Measurements from ENCODE around the gene SLC6A3. TPM values are rescaled to one million over a fixed set of nuclear protein-coding genes. Genes with fewer than 3 reads are reported as not detected.

Gene SLC6A3
- total RNA-seq, 1 experiment from 2014 or later = not detected

- Mint-ChIP-seq H3K4me3 (ENCODE audit: low read depth, unreplicated experiment) (no peak overlapping the region), H3K36me3 (ENCODE audit: insufficient read depth, unreplicated experiment) (peaks cover 29% of the 10 kb centered on the region), H3K27me3 (ENCODE audit: unreplicated experiment) (no peaks in the 10 kb centered on the region), H3K27ac (ENCODE audit: unreplicated experiment) (no peak overlapping the region), H3K4me1 (ENCODE audit: low read depth, unreplicated experiment) (no peaks in the 10 kb centered on the region), H3K9me3 (ENCODE audit: low read depth, unreplicated experiment) (no peaks in the 10 kb centered on the region)
- no peak for DNase-seq
- no TSS peak for BruUV-seq (replicated peaks)
- intact Hi-C loops (cut with micrococcal nuclease; ENCODE audit: unreplicated experiment) = no loop called here
- TF ChIP-seq CTCF (IDR thresholded peaks at IDR 0.05; ENCODE audit: unreplicated experiment) = no peak
- CTCF ChIA-PET = no interaction called here
Measured at GRCh38 chr5:1471240-1471853, 26.1 kb upstream of the SLC6A3 start.

DNA sequence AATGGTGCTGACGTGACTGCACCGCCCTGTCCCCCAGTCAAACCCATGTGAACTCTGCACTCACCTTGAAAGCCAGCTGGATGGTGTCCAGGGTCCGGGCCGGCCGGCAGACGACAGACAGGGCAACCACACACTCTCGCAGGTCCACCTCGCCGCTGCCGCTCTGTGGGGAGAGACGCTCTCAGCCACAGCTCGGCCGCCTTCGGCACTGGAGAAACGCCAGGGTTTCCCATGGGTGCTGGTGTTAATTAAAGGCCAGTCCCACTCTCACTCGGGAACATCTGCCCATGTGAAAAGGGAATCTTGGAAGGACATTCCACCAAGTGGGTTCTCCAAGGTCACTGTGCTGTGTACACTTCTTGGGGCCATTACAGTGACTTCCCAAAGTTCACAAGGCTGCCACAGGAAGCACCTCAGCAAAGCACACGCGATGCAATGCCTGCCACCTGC lies 25.5 kb upstream of the SLC6A3 start:
- intact Hi-C loops (cut with micrococcal nuclease; ENCODE audit: unreplicated experiment) = no loop called here
- CTCF ChIA-PET = no interaction called here
- Mint-ChIP-seq H3K36me3 (ENCODE audit: insufficient read depth, unreplicated experiment) (peaks cover 33% of the 10 kb centered on the region), H3K4me1 (ENCODE audit: low read depth, unreplicated experiment) (no peaks in the 10 kb centered on the region), H3K27me3 (ENCODE audit: unreplicated experiment) (no peaks in the 10 kb centered on the region), H3K4me3 (ENCODE audit: low read depth, unreplicated experiment) (no peak overlapping the region), H3K27ac (ENCODE audit: unreplicated experiment) (no peak overlapping the region), H3K9me3 (ENCODE audit: low read depth, unreplicated experiment) (no peaks in the 10 kb centered on the region)
- no peak for TF ChIP-seq CTCF (IDR thresholded peaks at IDR 0.05; ENCODE audit: unreplicated experiment)
- BruUV-seq (replicated peaks) = no TSS peak
- no peak for DNase-seq

GRCh38 chr5:1468629-1469527 lies 23.6 kb upstream of the SLC6A3 start:
- H3K4me1 Mint-ChIP-seq (ENCODE audit: low read depth, unreplicated experiment) = no peaks in the 10 kb centered on the region
- H3K27me3 Mint-ChIP-seq (ENCODE audit: unreplicated experiment) = no peaks in the 10 kb centered on the region
- no TSS peak for BruUV-seq (replicated peaks)
- H3K36me3 Mint-ChIP-seq (ENCODE audit: insufficient read depth, unreplicated experiment) = peaks cover 27% of the 10 kb centered on the region
- intact Hi-C loops (cut with micrococcal nuclease; ENCODE audit: unreplicated experiment) = no loop called here
- H3K27ac Mint-ChIP-seq (ENCODE audit: unreplicated experiment) = no peak overlapping the region
- H3K9me3 Mint-ChIP-seq (ENCODE audit: low read depth, unreplicated experiment) = peaks cover 2% of the 10 kb centered on the region
- no peak for TF ChIP-seq CTCF (IDR thresholded peaks at IDR 0.05; ENCODE audit: unreplicated experiment)
- no peak overlapping the region for H3K4me3 Mint-ChIP-seq (ENCODE audit: low read depth, unreplicated experiment)
- CTCF ChIA-PET = no interaction called here
- DNase-seq = no peak

DNA sequence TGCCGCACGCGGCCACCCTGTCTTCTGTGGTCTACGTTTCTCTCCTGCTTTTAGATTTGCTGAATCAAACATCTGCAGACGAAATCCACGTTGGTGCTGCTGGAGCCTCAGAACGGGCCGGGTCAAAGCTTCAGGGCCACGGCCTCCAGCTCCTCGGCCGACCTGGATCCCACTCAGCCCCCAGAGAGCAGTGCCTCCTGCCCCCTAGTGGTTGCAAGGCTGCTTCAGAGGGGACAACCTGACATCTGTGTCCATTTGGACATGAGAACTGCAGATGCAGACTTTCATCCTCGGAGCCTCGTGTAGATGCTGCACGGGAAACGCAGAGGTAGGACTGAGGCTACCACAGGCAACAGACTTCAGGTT lies 23.0 kb upstream of the SLC6A3 start:
- H3K4me1 Mint-ChIP-seq (ENCODE audit: low read depth, unreplicated experiment) = no peaks in the 10 kb centered on the region
- CTCF ChIA-PET = no interaction called here
- no peak for TF ChIP-seq CTCF (IDR thresholded peaks at IDR 0.05; ENCODE audit: unreplicated experiment)
- H3K9me3 Mint-ChIP-seq (ENCODE audit: low read depth, unreplicated experiment) = peaks cover 2% of the 10 kb centered on the region
- H3K4me3 Mint-ChIP-seq (ENCODE audit: low read depth, unreplicated experiment) = no peak overlapping the region
- H3K27me3 Mint-ChIP-seq (ENCODE audit: unreplicated experiment) = no peaks in the 10 kb centered on the region
- DNase-seq = no peak
- H3K36me3 Mint-ChIP-seq (ENCODE audit: insufficient read depth, unreplicated experiment) = peaks cover 30% of the 10 kb centered on the region
- intact Hi-C loops (cut with micrococcal nuclease; ENCODE audit: unreplicated experiment) = no loop called here
- H3K27ac Mint-ChIP-seq (ENCODE audit: unreplicated experiment) = no peak overlapping the region
- BruUV-seq (replicated peaks) = no TSS peak
